Progenitor cell of endocrine pancreas (in vitro differentiated cells): ENCODE results near the gene ACTL7A. TPM values are rescaled to one million over a fixed set of nuclear protein-coding genes. Genes with fewer than 3 reads are reported as not detected.

Experiments
- DNase-seq: peaks from one replicate; pipeline ENCODE4 v3.0.0; 2021; ENCODE audit warnings: low spot score; ENCODE audit not compliant: unreplicated experiment
- H3K27ac Mint-ChIP-seq: 2 replicates; pipeline ENCODE4 v1.8.0; 2021; ENCODE audit warnings: mild to moderate bottlenecking, moderate library complexity, mixed read lengths
- H3K27me3 Mint-ChIP-seq: 2 replicates; pipeline ENCODE4 v1.8.0; 2021; ENCODE audit warnings: mixed read lengths
- H3K36me3 Mint-ChIP-seq: 2 replicates; pipeline ENCODE4 v1.8.0; 2022; ENCODE audit warnings: mixed read lengths; ENCODE audit not compliant: insufficient read depth
- H3K4me1 Mint-ChIP-seq: 2 replicates; pipeline ENCODE4 v1.8.0; 2021; ENCODE audit warnings: low read depth, mixed read lengths
- H3K4me3 Mint-ChIP-seq: 2 replicates; pipeline ENCODE4 v1.8.0; 2021; ENCODE audit warnings: low read depth, mild to moderate bottlenecking, moderate library complexity, mixed read lengths
- H3K9me3 Mint-ChIP-seq: 2 replicates; pipeline ENCODE4 v1.8.0; 2021; ENCODE audit warnings: low read depth, mixed read lengths
- CTCF ChIP-seq: fragments of 200-600 bp; sonication (generic); IDR thresholded peaks from one replicate; pipeline ENCODE4 v1.5.0; 2021; ENCODE audit warnings: antibody characterized with exemption, mild to moderate bottlenecking; ENCODE audit not compliant: unreplicated experiment
- total RNA-seq: library from RNA; stranded (reverse); gene quantifications from 2 replicates; pipeline ENCODE4 v1.2.1, GENCODE V29; 2021

ACTL7A gene
- total RNA-seq, 1 donor from 2014 or later = not detected

GRCh38 chr9:108905494-108905893, 43.4 kb downstream of the ACTL7A start:
- Mint-ChIP-seq H3K27me3 (no peaks in the 10 kb centered on the region), H3K27ac (no peak overlapping the region), H3K9me3 (no peaks in the 10 kb centered on the region), H3K36me3 (peaks cover 40% of the 10 kb centered on the region), H3K4me1 (peaks cover 1% of the 10 kb centered on the region), H3K4me3 (no peak overlapping the region)
- TF ChIP-seq CTCF = no peak
- no peak for DNase-seq

- H3K27me3 Mint-ChIP-seq = no peaks in the 10 kb centered on the region
- TF ChIP-seq CTCF = no peak
- no peak for DNase-seq
- H3K4me3 Mint-ChIP-seq = no peak overlapping the region
- peaks cover 35% of the 10 kb centered on the region for H3K36me3 Mint-ChIP-seq
- H3K9me3 Mint-ChIP-seq = no peaks in the 10 kb centered on the region
- no peaks in the 10 kb centered on the region for H3K4me1 Mint-ChIP-seq
- H3K27ac Mint-ChIP-seq = no peak overlapping the region
Measured at GRCh38 chr9:108910402-108910801, 48.3 kb downstream of the ACTL7A start.

GRCh38 chr9:108910914-108911313, 48.8 kb downstream of the ACTL7A start:
- H3K4me3 Mint-ChIP-seq = no peak overlapping the region
- no peaks in the 10 kb centered on the region for H3K4me1 Mint-ChIP-seq
- H3K9me3 Mint-ChIP-seq = no peaks in the 10 kb centered on the region
- no peak for TF ChIP-seq CTCF
- DNase-seq = no peak
- no peaks in the 10 kb centered on the region for H3K27me3 Mint-ChIP-seq
- no peak overlapping the region for H3K27ac Mint-ChIP-seq
- H3K36me3 Mint-ChIP-seq = peaks cover 36% of the 10 kb centered on the region

DNA sequence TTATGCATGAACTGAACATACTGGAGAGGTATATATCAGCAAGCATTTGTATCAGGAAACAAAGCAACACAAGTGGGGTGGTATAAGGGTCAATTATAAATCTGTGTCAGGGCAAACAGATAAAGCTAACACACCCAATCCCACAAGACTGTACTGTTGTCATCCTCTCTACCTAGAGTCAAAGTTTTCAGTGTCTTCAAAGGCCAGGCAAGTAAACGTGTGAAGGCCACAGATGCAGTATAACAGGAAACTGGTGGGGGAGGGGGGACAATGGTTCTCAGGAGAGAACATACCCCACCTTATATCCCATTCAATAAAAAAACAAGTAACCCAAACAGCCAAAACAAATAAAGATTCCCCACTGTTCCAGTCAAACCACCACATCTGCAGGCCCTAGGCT, 49.8 kb downstream of the ACTL7A start:
- no peak for TF ChIP-seq CTCF
- Mint-ChIP-seq H3K4me1 (no peaks in the 10 kb centered on the region), H3K4me3 (no peak overlapping the region), H3K36me3 (peaks cover 37% of the 10 kb centered on the region), H3K9me3 (no peaks in the 10 kb centered on the region), H3K27ac (no peak overlapping the region), H3K27me3 (no peaks in the 10 kb centered on the region)
- no peak for DNase-seq

Other genes with a start within 250 kb of the ACTL7A start
- 0.16 and 0.19 TPM in 2 replicates for gene ACTL7B, start 6.3 kb upstream of the ACTL7A start, total RNA-seq
- 41.3 and 46.6 TPM in 2 replicates for gene ELP1, start 71.9 kb downstream of the ACTL7A start, total RNA-seq
- gene ABITRAM, start 72.1 kb downstream of the ACTL7A start, total RNA-seq = 10.4 and 14.7 TPM in 2 replicates
- gene CTNNAL1, start 151.2 kb downstream of the ACTL7A start, total RNA-seq = 42.8 and 47.8 TPM in 2 replicates